H1 (cell line): Measurements from ENCODE around the gene ANKRD50. TPM values are rescaled to one million over a fixed set of nuclear protein-coding genes. Genes with fewer than 3 reads are reported as not detected.

Experiments
- CTCF ChIA-PET: fragments of 300-600 bp; sonication (Branson Sonifier 250); formaldehyde crosslinking; loops from one replicate; lab custom pipeline; 2021; ENCODE audit not compliant: partially characterized antibody; lab: Charles Lee
- POLR2A ChIA-PET: fragments of 300-600 bp; sonication (Branson Sonifier 250); formaldehyde crosslinking; loops from one replicate; lab custom pipeline; 2021; ENCODE audit warnings: inconsistent platforms; ENCODE audit not compliant: partially characterized antibody; lab: Charles Lee
- DNase-seq, 2 experiments: peaks; one replicate each; pipeline versions ENCODE4 v3.0.0 to v3.0.0-alpha.2; 2010 to 2022; ENCODE audit warnings: low spot score in 2 of 2, low read depth in 1 of 2, mixed read lengths in 1 of 2
- FAIRE-seq: peaks from 2 replicates; lab custom pipeline; 2011; peaks lifted over from hg19 to GRCh38; lab: Jason Lieb, UNC
- H2AFZ ChIP-seq: 2 replicates; pipeline ENCODE4 v1.8.1; 2012; ENCODE audit warnings: low read length, inconsistent platforms
- H2AK5ac ChIP-seq: 2 replicates; pipeline ENCODE4 v1.6.1; 2013; ENCODE audit warnings: low read depth, low read length
- H2BK120ac ChIP-seq: replicated peaks from 2 replicates; pipeline ENCODE3; 2013; ENCODE audit warnings: low read depth, low read length, inconsistent platforms
- H2BK12ac ChIP-seq: 2 replicates; pipeline ENCODE4 v1.6.1; 2013; ENCODE audit warnings: low read depth, low read length
- H2BK15ac ChIP-seq: 2 replicates; pipeline ENCODE4 v1.6.1; 2013; ENCODE audit warnings: low read length
- H2BK20ac ChIP-seq: 2 replicates; pipeline ENCODE4 v1.6.1; 2013; ENCODE audit warnings: low read length
- H2BK5ac ChIP-seq: 2 replicates; pipeline ENCODE4 v1.6.1; 2013; ENCODE audit warnings: low read depth, low read length
- H3K14ac ChIP-seq: 2 replicates; pipeline ENCODE4 v1.6.1; 2013; ENCODE audit warnings: inconsistent platforms; ENCODE audit not compliant: insufficient read length
- H3K18ac ChIP-seq: 2 replicates; pipeline ENCODE4 v1.6.1; 2013; ENCODE audit warnings: low read length; ENCODE audit errors: extremely low read depth
- H3K23ac ChIP-seq: 2 replicates; pipeline ENCODE4 v1.6.1; 2013; ENCODE audit warnings: inconsistent platforms; ENCODE audit not compliant: insufficient read length
- H3K23me2 ChIP-seq: 2 replicates; pipeline ENCODE4 v1.6.1; 2013; ENCODE audit warnings: low read depth, low read length
- H3K27ac ChIP-seq: 2 replicates; pipeline ENCODE4 v1.6.1; 2011; ENCODE audit warnings: low read depth, low read length, inconsistent platforms
- H3K27me3 ChIP-seq, 4 experiments: replicated peaks in 1 of 4; 1 replicate in 1 of 4; 2 replicates in 3 of 4; pipeline versions ENCODE4 v1.6.1 to v1.8.1; 2011 to 2013; ENCODE audit warnings: low read length in 3 of 4, mild to moderate bottlenecking in 3 of 4, inconsistent platforms in 2 of 4, mixed read lengths in 2 of 4, moderate library complexity in 1 of 4; ENCODE audit not compliant: control insufficient read depth in 3 of 4, insufficient read depth in 3 of 4; ENCODE audit errors: extremely low read depth in 1 of 4
- H3K36me3 ChIP-seq, 4 experiments: 2 replicates each; pipeline versions ENCODE4 v1.6.1 to v1.8.1; 2011 to 2013; ENCODE audit warnings: mild to moderate bottlenecking in 4 of 4, low read length in 3 of 4, moderate library complexity in 2 of 4, control low read depth in 1 of 4, inconsistent platforms in 1 of 4; ENCODE audit not compliant: insufficient read depth in 4 of 4, control insufficient read depth in 2 of 4
- H3K4ac ChIP-seq: replicated peaks from 2 replicates; pipeline ENCODE3; 2013; ENCODE audit warnings: low read length, low read depth, mixed read lengths, inconsistent platforms; ENCODE audit not compliant: insufficient read length
- H3K4me1 ChIP-seq, 4 experiments: replicated peaks in 1 of 4; 1 replicate in 1 of 4; 2 replicates in 3 of 4; pipeline versions ENCODE4 v1.6.1 to v1.8.1; 2011 to 2013; ENCODE audit warnings: low read length in 3 of 4, inconsistent platforms in 2 of 4, mixed read lengths in 1 of 4; ENCODE audit not compliant: insufficient read depth in 4 of 4, control insufficient read depth in 3 of 4
- H3K4me2 ChIP-seq, 2 experiments: 2 replicates each; pipeline versions ENCODE4 v1.6.1 to v1.8.1; 2011 to 2013; ENCODE audit warnings: low read depth in 2 of 2, low read length in 2 of 2, control low read depth in 1 of 2, inconsistent platforms in 1 of 2, mild to moderate bottlenecking in 1 of 2; ENCODE audit not compliant: insufficient read depth in 1 of 2
- H3K4me3 ChIP-seq, 4 experiments: fragments of 200-600, 300-600 bp in 1 of 4; sonication (generic), shearing (Covaris generic), sonication (Bioruptor Twin) in 1 of 4; 2 replicates each; pipeline versions ENCODE4 v1.5.1 to v1.8.1; 2011 to 2016; ENCODE audit warnings: low read length in 4 of 4, low read depth in 3 of 4, control low read depth in 2 of 4, inconsistent platforms in 2 of 4, mild to moderate bottlenecking in 2 of 4, mixed read lengths in 1 of 4, moderate library complexity in 1 of 4; ENCODE audit not compliant: insufficient read depth in 2 of 4; ENCODE audit errors: extremely low read depth in 1 of 4
- H3K56ac ChIP-seq: replicated peaks from 2 replicates; pipeline ENCODE3; 2013; ENCODE audit warnings: low read depth, mild to moderate bottlenecking, mixed read lengths, low read length, inconsistent platforms; ENCODE audit not compliant: insufficient read length
- H3K79me1 ChIP-seq: 2 replicates; pipeline ENCODE4 v1.6.1; 2013; ENCODE audit warnings: low read depth, low read length, control low read depth
- H3K79me2 ChIP-seq, 2 experiments: 2 replicates each; pipeline versions ENCODE4 v1.6.1 to v1.8.1; 2012 to 2013; ENCODE audit warnings: low read length in 2 of 2, mild to moderate bottlenecking in 2 of 2, inconsistent platforms in 1 of 2; ENCODE audit not compliant: insufficient read depth in 2 of 2, control insufficient read depth in 1 of 2
- H3K9ac ChIP-seq, 4 experiments: replicated peaks in 1 of 4; 1 replicate in 1 of 4; 2 replicates in 3 of 4; pipeline versions ENCODE4 v1.6.1 to v1.8.1; 2011 to 2013; ENCODE audit warnings: low read depth in 3 of 4, low read length in 3 of 4, control low read depth in 2 of 4, mild to moderate bottlenecking in 2 of 4, moderate library complexity in 2 of 4, inconsistent platforms in 1 of 4; ENCODE audit errors: extremely low read depth in 1 of 4
- H3K9me3 ChIP-seq, 2 experiments: 2 replicates each; pipeline versions ENCODE4 v1.6.1 to v1.8.1; 2012 to 2013; ENCODE audit warnings: mild to moderate bottlenecking in 2 of 2, moderate library complexity in 2 of 2, control low read depth in 1 of 2, inconsistent platforms in 1 of 2, low read depth in 1 of 2, low read length in 1 of 2, mixed read lengths in 1 of 2; ENCODE audit not compliant: insufficient read depth in 2 of 2
- H4K20me1 ChIP-seq, 2 experiments: replicated peaks in 1 of 2; 2 replicates each; pipeline versions ENCODE3 to v1.8.1; 2011 to 2013; ENCODE audit warnings: inconsistent platforms in 2 of 2, low read length in 2 of 2, mild to moderate bottlenecking in 1 of 2; ENCODE audit not compliant: insufficient read depth in 2 of 2, control insufficient read depth in 1 of 2
- H4K5ac ChIP-seq: 2 replicates; pipeline ENCODE4 v1.6.1; 2013; ENCODE audit warnings: low read length, low read depth, mixed read lengths, inconsistent platforms; ENCODE audit not compliant: insufficient read length
- H4K8ac ChIP-seq: 2 replicates; pipeline ENCODE4 v1.8.0; 2013; ENCODE audit warnings: mild to moderate bottlenecking, moderate library complexity, low read length, inconsistent platforms; ENCODE audit not compliant: insufficient read depth; ENCODE audit errors: extremely low read depth
- H4K91ac ChIP-seq: replicated peaks from 2 replicates; pipeline ENCODE3; 2013; ENCODE audit warnings: low read length, mixed read lengths, inconsistent platforms; ENCODE audit not compliant: insufficient read length
- BACH1 ChIP-seq: IDR thresholded peaks from 2 replicates; pipeline ENCODE4 v1.6.1; 2012; ENCODE audit warnings: low read length, improper control_type of control experiment
- GABPA ChIP-seq: IDR thresholded peaks from 2 replicates; pipeline ENCODE4 v1.6.1; 2011; ENCODE audit warnings: mild to moderate bottlenecking, low read length, moderate library complexity, borderline replicate concordance; ENCODE audit not compliant: insufficient read depth
- HDAC6 ChIP-seq: IDR thresholded peaks from one replicate; pipeline ENCODE4 v1.7.1; 2012; ENCODE audit warnings: low read depth, mild to moderate bottlenecking, inconsistent platforms, low read length, moderate library complexity
- POU5F1 ChIP-seq: IDR thresholded peaks from 2 replicates; pipeline ENCODE4 v1.6.1; 2011; ENCODE audit warnings: low read depth, mild to moderate bottlenecking, low read length, moderate library complexity
- RAD21 ChIP-seq, 2 experiments: IDR thresholded peaks in 1 of 2; conservative IDR thresholded peaks in 1 of 2; 2 replicates each; pipeline ENCODE4 v1.6.1; 2011; ENCODE audit warnings: low read depth in 2 of 2, low read length in 2 of 2, improper control_type of control experiment in 1 of 2, inconsistent platforms in 1 of 2, mild to moderate bottlenecking in 1 of 2, moderate library complexity in 1 of 2
- RBBP5 ChIP-seq: IDR thresholded peaks from 2 replicates; pipeline ENCODE4 v1.7.1; 2012; ENCODE audit warnings: low read depth, mild to moderate bottlenecking, inconsistent platforms, low read length, moderate library complexity, borderline replicate concordance
- SAP30 ChIP-seq: fragments of 300-600 bp; sonication (generic); IDR thresholded peaks from 2 replicates; pipeline ENCODE4 v1.7.1; 2012; ENCODE audit warnings: low read length, moderate library complexity, mild to moderate bottlenecking, inconsistent platforms; ENCODE audit not compliant: insufficient read depth, insufficient replicate concordance
- SIRT6 ChIP-seq: IDR thresholded peaks from one replicate; pipeline ENCODE4 v1.7.1; 2012; ENCODE audit warnings: low read length, inconsistent platforms
- SP2 ChIP-seq: IDR thresholded peaks from 2 replicates; pipeline ENCODE4 v1.6.1; 2012; ENCODE audit warnings: mild to moderate bottlenecking, low read length, inconsistent platforms
- TAF7 ChIP-seq: optimal IDR thresholded peaks from 2 replicates; pipeline ENCODE3; 2011; ENCODE audit warnings: low read depth, mild to moderate bottlenecking, inconsistent platforms, low read length, moderate library complexity, borderline replicate concordance
- TEAD4 ChIP-seq: IDR thresholded peaks from 2 replicates; pipeline ENCODE4 v1.6.1; 2012; ENCODE audit warnings: low read depth, low read length, inconsistent platforms, mixed read lengths
- ZNF274 ChIP-seq: IDR thresholded peaks from 2 replicates; pipeline ENCODE4 v1.7.0; 2012; ENCODE audit warnings: low read length, borderline replicate concordance; ENCODE audit errors: extremely low read depth
- WGBS, 2 experiments: shearing (Covaris generic) in 1 of 2; methylation state at CpG; one replicate each; pipeline versions ENCODE4 v1.1.6 to v1.1.7; 2013 to 2015; ENCODE audit warnings: low lambda C conversion rate in 2 of 2, mixed read lengths in 2 of 2, inconsistent platforms in 1 of 2, low coverage in 1 of 2, missing lambda C conversion rate in 1 of 2; ENCODE audit not compliant: insufficient replicate concordance in 2 of 2, insufficient coverage in 1 of 2, insufficient read length in 1 of 2; ENCODE audit errors: extremely low coverage in 1 of 2, missing lambda C conversion rate in 1 of 2; 5-methylcytosine and 5-hydroxymethylcytosine counted together
- polyA plus RNA-seq, 7 experiments: library from polyadenylated mRNA; depleted of rRNA in 3 of 7; stranded (reverse) in 5 of 7; unstranded in 2 of 7; fragments of >200 nt in 5 of 7; fragments of 200-250 nt in 2 of 7; gene quantifications; 1 replicate in 5 of 7; 2 replicates in 1 of 7; 4 replicates in 1 of 7; pipeline versions ENCODE4 v1.2.1 to v1.2.3, GENCODE V29; 2011 to 2013; ENCODE audit warnings: missing spikeins in 2 of 7, mixed read lengths in 2 of 7
- total RNA-seq: library from RNA; stranded (reverse); fragmentation: NEBNext Ultra II Directional; extraction: Animal tissue kit (Norgen Biotek cat#: 25700); gene quantifications from 2 replicates; pipeline ENCODE4 v1.2.1, GENCODE V29; 2021
- TF ChIP-seq, protein P1 (sequence below): IDR thresholded peaks from 2 replicates; pipeline ENCODE4 v1.6.1; 2012; ENCODE audit warnings: low read length, inconsistent platforms

The ANKRD50 gene
- total and polyA plus RNA-seq, 2 of the 8 experiments (the other 6 are each of a cell fraction or from before 2014, with no cell fraction given) = 8.5 to 25.0 TPM

- no peaks in the 10 kb centered on the region for H3K27me3 ChIP-seq
- no peak overlapping the region for H3K4me3 ChIP-seq
- H3K14ac ChIP-seq = no peak overlapping the region
- H3K4me2 ChIP-seq = no peak overlapping the region
- DNase-seq (no peak), FAIRE-seq (no peak)
- POLR2A ChIA-PET = no interaction called here
- H2AK5ac ChIP-seq = no peak overlapping the region
- no peaks in the 10 kb centered on the region for H3K79me1 ChIP-seq
- CTCF ChIA-PET = no interaction called here
- H3K23ac ChIP-seq = no peak overlapping the region
- no peak overlapping the region for H2BK5ac ChIP-seq
- no peaks in the 10 kb centered on the region for H3K23me2 ChIP-seq
- no peak overlapping the region for H2BK20ac ChIP-seq
- no peaks in the 10 kb centered on the region for H4K20me1 ChIP-seq
- no peak overlapping the region for H3K56ac ChIP-seq
- H2BK12ac ChIP-seq = no peak overlapping the region
- no peak overlapping the region for H4K8ac ChIP-seq
- no peak overlapping the region for H4K5ac ChIP-seq
- 92% methylated on average over 5 of the region's 5 CpGs; no CpG with 5 or more reads in 1 of the 2 experiments for WGBS, 2 experiments
- peaks cover 0 to 6% (median 3%) of the 10 kb centered on the region in 4 experiments; a peak in 4 of 7 replicates for H3K4me1 ChIP-seq
- no peak overlapping the region for H3K18ac ChIP-seq
- no peaks in the 10 kb centered on the region for H3K79me2 ChIP-seq
- H3K9me3 ChIP-seq = no peaks in the 10 kb centered on the region
- no peak overlapping the region for H3K9ac ChIP-seq
- no peaks in the 10 kb centered on the region for H3K36me3 ChIP-seq
- H4K91ac ChIP-seq = no peak overlapping the region
- H2BK120ac ChIP-seq = no peak overlapping the region
- no peak overlapping the region for H2BK15ac ChIP-seq
- no peak overlapping the region for H3K4ac ChIP-seq
- no peak overlapping the region for H2AFZ ChIP-seq
- no peak overlapping the region for H3K27ac ChIP-seq
- TF ChIP-seq RAD21 (IDR thresholded peaks at IDR 0.05 in 1 of 2, conservative IDR thresholded peaks at IDR 0.05 in 1 of 2; ENCODE audit: low read depth in 2 of 2, low read length in 2 of 2) (no peak), SAP30 (no peak), SIRT6 (no peak), TAF7 (no peak), ZNF274 (no peak), BACH1 (no peak), POU5F1 (no peak), TEAD4 (no peak), SP2 (no peak), RBBP5 (no peak), GABPA (no peak), HDAC6 (no peak)
- TF ChIP-seq, protein P1, sequence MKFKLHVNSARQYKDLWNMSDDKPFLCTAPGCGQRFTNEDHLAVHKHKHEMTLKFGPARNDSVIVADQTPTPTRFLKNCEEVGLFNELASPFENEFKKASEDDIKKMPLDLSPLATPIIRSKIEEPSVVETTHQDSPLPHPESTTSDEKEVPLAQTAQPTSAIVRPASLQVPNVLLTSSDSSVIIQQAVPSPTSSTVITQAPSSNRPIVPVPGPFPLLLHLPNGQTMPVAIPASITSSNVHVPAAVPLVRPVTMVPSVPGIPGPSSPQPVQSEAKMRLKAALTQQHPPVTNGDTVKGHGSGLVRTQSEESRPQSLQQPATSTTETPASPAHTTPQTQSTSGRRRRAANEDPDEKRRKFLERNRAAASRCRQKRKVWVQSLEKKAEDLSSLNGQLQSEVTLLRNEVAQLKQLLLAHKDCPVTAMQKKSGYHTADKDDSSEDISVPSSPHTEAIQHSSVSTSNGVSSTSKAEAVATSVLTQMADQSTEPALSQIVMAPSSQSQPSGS = no peak
These were observed 80.1 kb downstream of the ANKRD50 start for GRCh38 chr4:124632439-124632838.
